Activated naive CD4-positive, alpha-beta T cell treated with anti-CD3 and anti-CD28 coated beads, Interleukin-2, amount 10 ng/mL, durations not matched to agents 7 days and 5 days (primary cell): ENCODE data around the gene NPHP4.
A peak's percentile ranks its signal among the peaks of the same experiment; 100 is the strongest.

Experiments
- CTCF ChIA-PET: fragments of 350-600 bp; sonication (Branson Sonifier 250); formaldehyde crosslinking; loops from one replicate; lab custom pipeline; 2021; ENCODE audit warnings: antibody characterized with exemption; lab: Charles Lee
- DNase-seq: peaks from one replicate; pipeline ENCODE4 v3.0.0-alpha.2; 2020
- H3K27ac Mint-ChIP-seq: one replicate; pipeline ENCODE4 v1.8.0; 2021; ENCODE audit warnings: mild to moderate bottlenecking, moderate library complexity, mixed read lengths
- H3K27me3 Mint-ChIP-seq: one replicate; pipeline ENCODE4 v1.8.0; 2021; ENCODE audit warnings: mild to moderate bottlenecking, mixed read lengths
- H3K36me3 Mint-ChIP-seq: one replicate; pipeline ENCODE4 v1.8.0; 2021; ENCODE audit warnings: mixed read lengths
- H3K4me1 Mint-ChIP-seq: one replicate; pipeline ENCODE4 v1.8.0; 2021; ENCODE audit warnings: mixed read lengths
- H3K4me3 Mint-ChIP-seq: one replicate; pipeline ENCODE4 v1.8.0; 2021; ENCODE audit warnings: mild to moderate bottlenecking, moderate library complexity, mixed read lengths
- H3K9me3 Mint-ChIP-seq: one replicate; pipeline ENCODE4 v1.8.0; 2021; ENCODE audit warnings: mixed read lengths

The NPHP4 gene

GRCh38 chr1:5850503-5850902, 141.7 kb downstream of the NPHP4 start:
- CTCF ChIA-PET = no interaction called here
- no peak for DNase-seq
- H3K27me3 Mint-ChIP-seq = peaks cover 13% of the 10 kb centered on the region
- no peaks in the 10 kb centered on the region for H3K36me3 Mint-ChIP-seq
- H3K4me1 Mint-ChIP-seq = no peaks in the 10 kb centered on the region
- no peak overlapping the region for H3K4me3 Mint-ChIP-seq
- no peak overlapping the region for H3K27ac Mint-ChIP-seq
- no peaks in the 10 kb centered on the region for H3K9me3 Mint-ChIP-seq

- CTCF ChIA-PET = no interaction called here
- Mint-ChIP-seq H3K27me3 (peaks cover 13% of the 10 kb centered on the region), H3K4me1 (no peaks in the 10 kb centered on the region), H3K4me3 (no peak overlapping the region), H3K27ac (no peak overlapping the region), H3K9me3 (no peaks in the 10 kb centered on the region), H3K36me3 (no peaks in the 10 kb centered on the region)
- DNase-seq = no peak
These were observed 142.7 kb downstream of the NPHP4 start for GRCh38 chr1:5849550-5849949.

- DNase-seq = peak; percentile 49
- H3K4me3 Mint-ChIP-seq = no peak overlapping the region
- no peaks in the 10 kb centered on the region for H3K9me3 Mint-ChIP-seq
- H3K27me3 Mint-ChIP-seq = peaks cover 5% of the 10 kb centered on the region
- no peaks in the 10 kb centered on the region for H3K36me3 Mint-ChIP-seq
- no peak overlapping the region for H3K27ac Mint-ChIP-seq
- no peaks in the 10 kb centered on the region for H3K4me1 Mint-ChIP-seq
- CTCF ChIA-PET = no interaction called here
These were observed 145.1 kb downstream of the NPHP4 start for GRCh38 chr1:5847013-5847659.

- Mint-ChIP-seq H3K4me1 (no peaks in the 10 kb centered on the region), H3K27me3 (peaks cover 5% of the 10 kb centered on the region), H3K4me3 (no peak overlapping the region), H3K27ac (no peak overlapping the region), H3K9me3 (no peaks in the 10 kb centered on the region), H3K36me3 (no peaks in the 10 kb centered on the region)
- CTCF ChIA-PET = no interaction called here
- no peak for DNase-seq
These were observed 146.8 kb downstream of the NPHP4 start for GRCh38 chr1:5845376-5845775.

GRCh38 chr1:5844442-5844841, 147.8 kb downstream of the NPHP4 start:
- H3K4me1 Mint-ChIP-seq = no peaks in the 10 kb centered on the region
- no peaks in the 10 kb centered on the region for H3K9me3 Mint-ChIP-seq
- no peak for DNase-seq
- CTCF ChIA-PET = no interaction called here
- no peaks in the 10 kb centered on the region for H3K36me3 Mint-ChIP-seq
- H3K27ac Mint-ChIP-seq = no peak overlapping the region
- H3K27me3 Mint-ChIP-seq = peaks cover 5% of the 10 kb centered on the region
- H3K4me3 Mint-ChIP-seq = no peak overlapping the region

- no peak for DNase-seq
- Mint-ChIP-seq H3K36me3 (no peaks in the 10 kb centered on the region), H3K4me1 (no peaks in the 10 kb centered on the region), H3K27me3 (peaks cover 5% of the 10 kb centered on the region), H3K9me3 (no peaks in the 10 kb centered on the region), H3K27ac (no peak overlapping the region), H3K4me3 (no peak overlapping the region)
- CTCF ChIA-PET = no interaction called here
These were observed 148.6 kb downstream of the NPHP4 start for GRCh38 chr1:5843521-5844096.

GRCh38 chr1:5842679-5843078, 149.5 kb downstream of the NPHP4 start:
- Mint-ChIP-seq H3K27ac (no peak overlapping the region), H3K4me3 (no peak overlapping the region), H3K9me3 (no peaks in the 10 kb centered on the region), H3K36me3 (no peaks in the 10 kb centered on the region), H3K27me3 (peaks cover 5% of the 10 kb centered on the region), H3K4me1 (no peaks in the 10 kb centered on the region)
- CTCF ChIA-PET = no interaction called here
- DNase-seq = no peak

- DNase-seq = no peak
- Mint-ChIP-seq H3K27me3 (peaks cover 11% of the 10 kb centered on the region), H3K27ac (no peak overlapping the region), H3K36me3 (no peaks in the 10 kb centered on the region), H3K9me3 (no peaks in the 10 kb centered on the region), H3K4me3 (no peak overlapping the region), H3K4me1 (no peaks in the 10 kb centered on the region)
- CTCF ChIA-PET = no interaction called here
These were observed 151.6 kb downstream of the NPHP4 start for GRCh38 chr1:5840551-5841001.

GRCh38 chr1:5839881-5840550, 152.2 kb downstream of the NPHP4 start:
- no peak overlapping the region for H3K27ac Mint-ChIP-seq
- no peaks in the 10 kb centered on the region for H3K36me3 Mint-ChIP-seq
- H3K9me3 Mint-ChIP-seq = no peaks in the 10 kb centered on the region
- no peaks in the 10 kb centered on the region for H3K4me1 Mint-ChIP-seq
- no peak overlapping the region for H3K4me3 Mint-ChIP-seq
- CTCF ChIA-PET = no interaction called here
- no peak for DNase-seq
- peaks cover 11% of the 10 kb centered on the region for H3K27me3 Mint-ChIP-seq

GRCh38 chr1:5839161-5839880, 152.9 kb downstream of the NPHP4 start:
- no peaks in the 10 kb centered on the region for H3K4me1 Mint-ChIP-seq
- no peak overlapping the region for H3K27ac Mint-ChIP-seq
- H3K36me3 Mint-ChIP-seq = no peaks in the 10 kb centered on the region
- H3K27me3 Mint-ChIP-seq = peaks cover 11% of the 10 kb centered on the region
- H3K9me3 Mint-ChIP-seq = no peaks in the 10 kb centered on the region
- no peak for DNase-seq
- CTCF ChIA-PET = no interaction called here
- H3K4me3 Mint-ChIP-seq = no peak overlapping the region

GRCh38 chr1:5837976-5838653, 154.1 kb downstream of the NPHP4 start:
- Mint-ChIP-seq H3K36me3 (no peaks in the 10 kb centered on the region), H3K27ac (no peak overlapping the region), H3K4me3 (no peak overlapping the region), H3K4me1 (no peaks in the 10 kb centered on the region), H3K9me3 (no peaks in the 10 kb centered on the region), H3K27me3 (peaks cover 11% of the 10 kb centered on the region)
- CTCF ChIA-PET = no interaction called here
- no peak for DNase-seq

GRCh38 chr1:5836776-5837440, 155.3 kb downstream of the NPHP4 start:
- CTCF ChIA-PET = no interaction called here
- no peak overlapping the region for H3K4me3 Mint-ChIP-seq
- H3K27me3 Mint-ChIP-seq = peaks cover 11% of the 10 kb centered on the region
- no peaks in the 10 kb centered on the region for H3K4me1 Mint-ChIP-seq
- H3K36me3 Mint-ChIP-seq = no peaks in the 10 kb centered on the region
- no peak for DNase-seq
- no peak overlapping the region for H3K27ac Mint-ChIP-seq
- H3K9me3 Mint-ChIP-seq = no peaks in the 10 kb centered on the region

GRCh38 chr1:5835179-5835562, 157.1 kb downstream of the NPHP4 start:
- Mint-ChIP-seq H3K36me3 (no peaks in the 10 kb centered on the region), H3K4me1 (no peaks in the 10 kb centered on the region), H3K27ac (no peak overlapping the region), H3K9me3 (no peaks in the 10 kb centered on the region), H3K4me3 (no peak overlapping the region), H3K27me3 (peaks cover 11% of the 10 kb centered on the region)
- no peak for DNase-seq
- CTCF ChIA-PET = no interaction called here
